Stomach (tissue), 4 donors: Measurements from ENCODE around the gene LHFPL2.

ENCODE experiments used
- CTCF ChIP-seq, 7 experiments: fragments of 450-650 bp in 4 of 7; fragments of 200-600 bp in 3 of 7; sonication (generic) in 3 of 7; IDR thresholded peaks; one replicate each; pipeline ENCODE4 v1.5.1; 2016 to 2019; ENCODE audit warnings: antibody characterized with exemption in 7 of 7, control low read depth in 2 of 7, mild to moderate bottlenecking in 1 of 7
- EP300 ChIP-seq: sonication (generic); formaldehyde crosslinking; IDR thresholded peaks from one replicate; pipeline ENCODE4 v1.6.1; 2017; ENCODE audit warnings: antibody characterized with exemption
- POLR2AphosphoS5 ChIP-seq, 3 donors: sonication (generic); formaldehyde crosslinking; IDR thresholded peaks; one replicate each; pipeline ENCODE4 v1.6.1; 2016; ENCODE audit warnings: antibody characterized with exemption in 3 of 3

- TF ChIP-seq POLR2AphosphoS5 (IDR thresholded peaks at IDR 0.05): no peak
- no peak for TF ChIP-seq CTCF (IDR thresholded peaks at IDR 0.05)
- no peak for TF ChIP-seq EP300
Observed at GRCh38 chr5:78557601-78558000, 91.0 kb downstream of the LHFPL2 start.
